ENCODE data around the gene NSG1.

Gene NSG1

GRCh38 chr4:4416981-4417380 lies 30.1 kb downstream of the NSG1 start:
- no peak overlapping the region for H3K9ac ChIP-seq (ENCODE audit: low read length)
- no peaks in the 10 kb centered on the region for H3K9me3 ChIP-seq (replicated peaks; ENCODE audit: insufficient read depth, low read length)
- H3K27me3 ChIP-seq (replicated peaks; ENCODE audit: insufficient read depth, low read length), result no peaks in the 10 kb centered on the region
- no peak overlapping the region for H2AFZ ChIP-seq (ENCODE audit: low read length)
- H3F3A ChIP-seq (ENCODE audit: insufficient read depth, low read length), result no peaks in the 10 kb centered on the region
- H4K20me1 ChIP-seq (ENCODE audit: insufficient read depth, low read length), result no peaks in the 10 kb centered on the region
- no peaks in the 10 kb centered on the region for H3K9me2 ChIP-seq (replicated peaks; ENCODE audit: insufficient read depth, low read length)
- no peaks in the 10 kb centered on the region for H3K4me1 ChIP-seq (ENCODE audit: low read length)
- H3K79me2 ChIP-seq (ENCODE audit: low read length), result no peaks in the 10 kb centered on the region
- H3K4me3 ChIP-seq (ENCODE audit: low read length), result no peak overlapping the region
- DNase-seq, result no peak
- H3K4me2 ChIP-seq (ENCODE audit: low read depth, low read length), result no peak overlapping the region
- no peak for TF ChIP-seq CTCF (IDR thresholded peaks at IDR 0.05; ENCODE audit: low read length)
- no peak for TF ChIP-seq EZH2 (optimal IDR thresholded peaks at IDR 0.05; ENCODE audit: low read depth, low read length)
- H3K27ac ChIP-seq (ENCODE audit: low read length), result no peak overlapping the region
- peaks cover 5% of the 10 kb centered on the region for H3K36me3 ChIP-seq (replicated peaks; ENCODE audit: insufficient read depth, low read length)

DNA sequence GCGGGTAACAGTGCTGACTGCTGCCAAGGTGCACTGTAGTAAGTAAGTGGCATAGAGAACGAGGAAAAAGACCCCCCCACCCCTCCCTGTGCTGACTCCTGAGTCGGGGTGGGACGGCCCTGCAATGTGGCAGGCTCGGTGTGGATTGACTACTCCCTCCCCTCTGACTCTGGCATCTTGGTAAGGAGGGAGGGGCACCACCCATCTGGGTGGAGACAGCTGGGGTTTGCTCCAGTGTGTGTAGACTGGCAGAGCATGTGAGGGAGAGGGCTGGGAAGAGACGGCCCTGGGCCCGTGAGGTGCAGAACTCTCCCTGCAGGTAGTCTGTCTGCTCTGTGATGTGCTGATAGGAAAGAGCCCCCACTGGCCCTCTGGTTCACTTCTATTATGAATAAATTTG lies 31.0 kb downstream of the NSG1 start:
- H3K4me3 ChIP-seq (ENCODE audit: low read length), result no peak overlapping the region
- H3K36me3 ChIP-seq (replicated peaks; ENCODE audit: insufficient read depth, low read length), result peaks cover 5% of the 10 kb centered on the region
- DNase-seq, result no peak
- no peaks in the 10 kb centered on the region for H3K79me2 ChIP-seq (ENCODE audit: low read length)
- no peak overlapping the region for H2AFZ ChIP-seq (ENCODE audit: low read length)
- no peak overlapping the region for H3K9ac ChIP-seq (ENCODE audit: low read length)
- no peaks in the 10 kb centered on the region for H3K27me3 ChIP-seq (replicated peaks; ENCODE audit: insufficient read depth, low read length)
- no peaks in the 10 kb centered on the region for H3K4me1 ChIP-seq (ENCODE audit: low read length)
- no peak overlapping the region for H3K4me2 ChIP-seq (ENCODE audit: low read depth, low read length)
- no peaks in the 10 kb centered on the region for H4K20me1 ChIP-seq (ENCODE audit: insufficient read depth, low read length)
- no peaks in the 10 kb centered on the region for H3K9me3 ChIP-seq (replicated peaks; ENCODE audit: insufficient read depth, low read length)
- no peaks in the 10 kb centered on the region for H3F3A ChIP-seq (ENCODE audit: insufficient read depth, low read length)
- H3K9me2 ChIP-seq (replicated peaks; ENCODE audit: insufficient read depth, low read length), result no peaks in the 10 kb centered on the region
- TF ChIP-seq EZH2phosphoT487 (IDR thresholded peaks at IDR 0.05; ENCODE audit: low read length) (no peak), EZH2 (optimal IDR thresholded peaks at IDR 0.05; ENCODE audit: low read depth, low read length) (no peak), CTCF (IDR thresholded peaks at IDR 0.05; ENCODE audit: low read length) (no peak)
- H3K27ac ChIP-seq (ENCODE audit: low read length), result no peak overlapping the region

DNA sequence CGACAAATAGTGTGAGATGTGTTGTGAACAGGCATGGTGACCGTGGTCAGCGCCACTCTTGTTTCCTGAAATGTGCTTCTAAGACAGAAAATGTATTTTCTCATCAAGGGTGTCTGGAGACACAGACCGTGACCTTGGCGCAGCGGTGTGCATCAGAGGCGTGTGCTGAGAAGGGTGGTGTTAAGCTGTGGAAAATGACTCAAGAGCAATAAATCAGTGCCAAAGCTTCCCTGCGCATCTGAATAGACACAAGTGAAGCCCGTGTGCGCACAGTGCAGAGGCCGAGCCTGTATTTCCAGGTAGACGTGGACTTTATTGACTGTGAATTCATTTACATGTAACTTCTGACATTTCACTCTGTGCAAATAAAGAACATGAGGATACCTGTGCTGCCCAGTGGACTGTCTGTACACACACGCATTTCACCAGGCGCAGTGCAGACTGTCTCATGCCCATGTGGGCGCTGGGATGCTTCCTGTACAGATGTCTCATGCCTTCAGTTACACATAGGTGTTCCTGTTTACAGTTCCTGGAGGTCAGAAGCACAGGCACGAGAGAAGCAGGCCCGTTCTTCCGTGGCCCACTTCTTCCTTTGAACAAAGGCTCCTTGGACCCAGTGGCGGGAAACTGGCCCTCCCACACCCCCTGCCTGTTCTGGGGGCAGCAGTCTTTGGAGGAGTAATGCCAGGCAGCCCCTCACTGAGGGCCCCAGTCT lies 31.9 kb downstream of the NSG1 start:
- Histone ChIP-seq H3K27me3 (replicated peaks; ENCODE audit: insufficient read depth, low read length) (no peaks in the 10 kb centered on the region), H3F3A (ENCODE audit: insufficient read depth, low read length) (no peaks in the 10 kb centered on the region), H4K20me1 (ENCODE audit: insufficient read depth, low read length) (no peaks in the 10 kb centered on the region), H3K4me2 (ENCODE audit: low read depth, low read length) (no peak overlapping the region), H3K9me3 (replicated peaks; ENCODE audit: insufficient read depth, low read length) (no peaks in the 10 kb centered on the region), H3K27ac (ENCODE audit: low read length) (no peak overlapping the region), H3K9me2 (replicated peaks; ENCODE audit: insufficient read depth, low read length) (no peaks in the 10 kb centered on the region), H2AFZ (ENCODE audit: low read length) (no peak overlapping the region), H3K9ac (ENCODE audit: low read length) (no peak overlapping the region), H3K79me2 (ENCODE audit: low read length) (no peaks in the 10 kb centered on the region), H3K36me3 (replicated peaks; ENCODE audit: insufficient read depth, low read length) (peaks cover 5% of the 10 kb centered on the region), H3K4me3 (ENCODE audit: low read length) (no peak overlapping the region), H3K4me1 (ENCODE audit: low read length) (no peaks in the 10 kb centered on the region)
- no peak for TF ChIP-seq EZH2 (optimal IDR thresholded peaks at IDR 0.05; ENCODE audit: low read depth, low read length)
- DNase-seq, result no peak

DNA sequence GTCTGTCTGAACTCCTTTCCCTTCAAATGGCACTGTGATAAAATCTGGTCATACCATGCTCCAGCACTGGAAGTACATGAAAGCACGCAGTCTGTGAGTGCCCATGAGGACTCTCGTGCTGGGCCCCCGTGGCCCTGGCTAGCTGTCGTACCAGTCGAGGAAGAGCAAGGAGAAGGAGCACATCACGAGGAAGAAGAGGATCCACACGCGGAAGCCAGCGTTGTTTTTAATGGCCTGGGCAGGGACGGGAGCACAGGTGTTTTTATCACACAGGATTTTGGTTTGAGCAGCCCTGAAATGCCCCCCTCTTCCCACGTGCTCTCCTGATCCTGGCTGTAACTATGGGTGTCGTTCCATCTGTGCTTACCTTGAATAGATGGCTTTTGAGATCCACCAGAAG lies 33.0 kb downstream of the NSG1 start:
- Histone ChIP-seq H3K27ac (ENCODE audit: low read length) (no peak overlapping the region), H3K79me2 (ENCODE audit: low read length) (no peaks in the 10 kb centered on the region), H3K4me2 (ENCODE audit: low read depth, low read length) (no peak overlapping the region), H3K4me1 (ENCODE audit: low read length) (no peaks in the 10 kb centered on the region), H3K9me2 (replicated peaks; ENCODE audit: insufficient read depth, low read length) (no peaks in the 10 kb centered on the region), H3K27me3 (replicated peaks; ENCODE audit: insufficient read depth, low read length) (no peaks in the 10 kb centered on the region), H4K20me1 (ENCODE audit: insufficient read depth, low read length) (no peaks in the 10 kb centered on the region), H3K9me3 (replicated peaks; ENCODE audit: insufficient read depth, low read length) (no peaks in the 10 kb centered on the region), H3K4me3 (ENCODE audit: low read length) (no peak overlapping the region), H3K36me3 (replicated peaks; ENCODE audit: insufficient read depth, low read length) (peaks cover 5% of the 10 kb centered on the region), H3K9ac (ENCODE audit: low read length) (no peak overlapping the region), H2AFZ (ENCODE audit: low read length) (no peak overlapping the region), H3F3A (ENCODE audit: insufficient read depth, low read length) (no peaks in the 10 kb centered on the region)
- TF ChIP-seq EZH2 (optimal IDR thresholded peaks at IDR 0.05; ENCODE audit: low read depth, low read length) (no peak), EZH2phosphoT487 (IDR thresholded peaks at IDR 0.05; ENCODE audit: low read length) (no peak), CTCF (IDR thresholded peaks at IDR 0.05; ENCODE audit: low read length) (no peak)
- DNase-seq, result no peak

Measured in MM.1S (cell line).